DND-41 (cell line): ENCODE data around the gene CSNK2A2.

Source experiments
- ATAC-seq: fragments of 200-7000 bp; cut with Tn5 transposase; 3 replicates; pipeline ENCODE4 v1.9.1; 2021; ENCODE audit warnings: low read depth; ENCODE audit not compliant: insufficient read depth
- DNase-seq: peaks from one replicate; pipeline ENCODE4 v3.0.0-alpha.2; 2020
- H2AFZ ChIP-seq: 2 replicates; pipeline ENCODE4 v1.6.0; 2012; ENCODE audit warnings: low read depth, low read length
- H3K27ac ChIP-seq: 2 replicates; pipeline ENCODE4 v1.5.1; 2012; ENCODE audit warnings: low read length, inconsistent platforms
- H3K27me3 ChIP-seq: fragments of 200-600 bp; sonication (generic); 2 replicates; pipeline ENCODE4 v1.6.0; 2012; ENCODE audit warnings: low read length, mild to moderate bottlenecking, inconsistent platforms; ENCODE audit not compliant: insufficient read depth, poor library complexity
- H3K36me3 ChIP-seq: 2 replicates; pipeline ENCODE4 v1.5.1; 2012; ENCODE audit warnings: low read length, inconsistent platforms; ENCODE audit not compliant: insufficient read depth
- H3K4me1 ChIP-seq: 2 replicates; pipeline ENCODE4 v1.5.1; 2012; ENCODE audit warnings: mild to moderate bottlenecking, low read length; ENCODE audit not compliant: insufficient read depth
- H3K4me2 ChIP-seq: 2 replicates; pipeline ENCODE4 v1.6.0; 2012; ENCODE audit warnings: mild to moderate bottlenecking, moderate library complexity, low read length, inconsistent platforms; ENCODE audit not compliant: insufficient read depth
- H3K4me3 ChIP-seq, 2 experiments: fragments of 200-600 bp in 1 of 2; shearing (Covaris generic) in 1 of 2; 2 replicates each; pipeline ENCODE4 v1.5.1; 2012 to 2016; ENCODE audit warnings: inconsistent platforms in 2 of 2, low read length in 2 of 2, mild to moderate bottlenecking in 2 of 2, low read depth in 1 of 2, moderate library complexity in 1 of 2
- H3K79me2 ChIP-seq: 2 replicates; pipeline ENCODE4 v1.6.0; 2012; ENCODE audit warnings: low read length, inconsistent platforms; ENCODE audit not compliant: insufficient read depth
- H3K9ac ChIP-seq: 2 replicates; pipeline ENCODE4 v1.6.0; 2012; ENCODE audit warnings: low read depth, mild to moderate bottlenecking, inconsistent platforms, low read length, moderate library complexity
- H3K9me3 ChIP-seq: 2 replicates; pipeline ENCODE4 v1.5.1; 2012; ENCODE audit warnings: low read length, moderate library complexity, mild to moderate bottlenecking, inconsistent platforms; ENCODE audit not compliant: insufficient read depth, severe bottlenecking
- H4K20me1 ChIP-seq: 2 replicates; pipeline ENCODE4 v1.6.0; 2012; ENCODE audit warnings: low read length; ENCODE audit not compliant: insufficient read depth
- EZH2 ChIP-seq: IDR thresholded peaks from 3 replicates; pipeline ENCODE4 v1.6.1; 2012; ENCODE audit warnings: borderline replicate concordance, low read depth, mild to moderate bottlenecking, moderate library complexity, low read length, inconsistent platforms; ENCODE audit not compliant: severe bottlenecking
- TF ChIP-seq, protein P1 (sequence below): IDR thresholded peaks from 2 replicates; pipeline ENCODE4 v1.5.1; 2012; ENCODE audit warnings: borderline replicate concordance, low read length, moderate library complexity, mild to moderate bottlenecking; ENCODE audit not compliant: poor library complexity, severe bottlenecking; ENCODE audit errors: extremely low read depth

CSNK2A2 gene

DNA sequence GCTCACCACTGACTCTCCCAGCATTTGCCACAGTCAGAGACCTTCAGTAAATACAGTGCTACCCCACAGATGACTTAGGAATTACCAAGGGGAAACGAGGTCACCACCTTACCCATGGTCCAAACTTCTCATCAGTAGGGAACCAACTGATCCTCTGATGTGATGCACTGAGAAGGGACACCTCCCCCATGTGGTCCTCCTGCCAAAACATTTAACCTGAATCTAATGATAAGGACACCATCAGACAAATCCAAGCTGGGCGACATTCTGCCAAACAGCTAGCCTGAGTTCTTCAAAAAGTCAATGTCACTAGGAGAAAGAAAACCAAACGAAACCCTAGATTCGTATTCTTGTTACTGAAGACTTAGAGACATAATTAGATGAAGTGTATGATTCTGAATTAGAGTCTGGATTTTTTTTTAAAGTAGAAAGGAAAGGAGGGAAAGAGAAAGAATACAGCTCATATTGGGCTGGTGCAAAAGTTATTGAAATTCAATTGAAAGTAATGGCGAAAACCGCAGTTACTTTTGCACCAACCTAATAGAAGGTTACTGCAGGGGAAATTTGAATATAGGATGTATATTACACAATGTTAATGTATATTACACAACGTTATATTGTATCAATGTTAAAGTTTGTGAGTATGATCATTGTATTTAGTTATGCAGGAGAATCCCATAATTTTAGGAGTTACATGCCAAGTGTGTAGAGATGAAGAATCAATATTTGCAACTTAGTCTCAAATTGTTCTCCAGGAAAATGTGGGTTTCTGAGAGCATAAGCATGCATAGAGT, 2.3 kb upstream of the CSNK2A2 start:
- Histone ChIP-seq H3K36me3 (peaks cover 13% of the 10 kb centered on the region), H3K4me3 (no peak overlapping the region), H3K4me1 (peaks cover 27% of the 10 kb centered on the region), H3K4me2 (no peak overlapping the region), H3K9me3 (no peaks in the 10 kb centered on the region), H4K20me1 (peaks cover 16% of the 10 kb centered on the region), H3K27me3 (peaks cover 13% of the 10 kb centered on the region), H2AFZ (no peak overlapping the region), H3K79me2 (peaks cover 24% of the 10 kb centered on the region), H3K27ac (no peak overlapping the region), H3K9ac (no peak overlapping the region)
- ATAC-seq = no peak
- no peak for DNase-seq
- TF ChIP-seq, protein P1, sequence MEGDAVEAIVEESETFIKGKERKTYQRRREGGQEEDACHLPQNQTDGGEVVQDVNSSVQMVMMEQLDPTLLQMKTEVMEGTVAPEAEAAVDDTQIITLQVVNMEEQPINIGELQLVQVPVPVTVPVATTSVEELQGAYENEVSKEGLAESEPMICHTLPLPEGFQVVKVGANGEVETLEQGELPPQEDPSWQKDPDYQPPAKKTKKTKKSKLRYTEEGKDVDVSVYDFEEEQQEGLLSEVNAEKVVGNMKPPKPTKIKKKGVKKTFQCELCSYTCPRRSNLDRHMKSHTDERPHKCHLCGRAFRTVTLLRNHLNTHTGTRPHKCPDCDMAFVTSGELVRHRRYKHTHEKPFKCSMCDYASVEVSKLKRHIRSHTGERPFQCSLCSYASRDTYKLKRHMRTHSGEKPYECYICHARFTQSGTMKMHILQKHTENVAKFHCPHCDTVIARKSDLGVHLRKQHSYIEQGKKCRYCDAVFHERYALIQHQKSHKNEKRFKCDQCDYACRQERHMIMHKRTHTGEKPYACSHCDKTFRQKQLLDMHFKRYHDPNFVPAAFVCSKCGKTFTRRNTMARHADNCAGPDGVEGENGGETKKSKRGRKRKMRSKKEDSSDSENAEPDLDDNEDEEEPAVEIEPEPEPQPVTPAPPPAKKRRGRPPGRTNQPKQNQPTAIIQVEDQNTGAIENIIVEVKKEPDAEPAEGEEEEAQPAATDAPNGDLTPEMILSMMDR = no peak
- no peak for TF ChIP-seq EZH2

DNA sequence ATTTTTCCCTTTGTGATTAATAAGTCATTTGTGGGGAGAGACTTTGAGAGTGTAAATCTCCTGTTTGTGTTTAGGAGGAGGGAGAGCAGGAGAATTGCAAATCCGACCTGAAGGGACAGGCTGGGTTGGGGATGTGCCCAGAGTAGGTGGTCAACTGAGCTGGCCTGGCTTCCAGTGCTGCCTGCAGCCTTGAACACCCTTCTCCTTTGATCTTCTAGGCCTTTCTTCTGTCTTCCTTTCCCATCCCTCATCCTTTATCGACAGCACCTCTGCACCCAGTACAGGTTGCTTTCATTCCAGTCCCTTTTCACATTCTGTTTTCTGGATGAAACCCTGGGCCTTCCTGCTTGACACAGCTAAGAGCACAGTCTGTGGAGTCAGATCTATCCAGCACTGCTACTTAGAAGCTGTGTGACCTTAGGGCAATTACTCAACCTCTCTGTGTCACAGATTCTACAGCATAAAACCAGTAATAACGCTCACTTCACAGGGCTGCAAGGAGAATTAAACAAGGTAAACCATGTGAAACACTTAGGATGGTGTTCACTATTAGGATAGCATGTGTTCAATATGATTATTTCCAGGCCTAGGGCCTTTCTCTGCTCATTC, 1.0 kb upstream of the CSNK2A2 start:
- Histone ChIP-seq H3K9me3 (no peaks in the 10 kb centered on the region), H3K9ac (peak overlapping the region; percentile 47; the same call in 1 of the 2 replicates), H3K27me3 (peaks cover 13% of the 10 kb centered on the region), H3K36me3 (peaks cover 26% of the 10 kb centered on the region), H4K20me1 (peaks cover 22% of the 10 kb centered on the region), H3K27ac (no peak overlapping the region), H2AFZ (peak overlapping the region; percentile 87), H3K79me2 (peaks cover 37% of the 10 kb centered on the region), H3K4me3 (peak overlapping the region in 1 of 2 experiments; percentile 67; a peak in 1 of 4 replicates), H3K4me2 (peak overlapping the region; percentile 94; the same call in 1 of the 2 replicates), H3K4me1 (peaks cover 36% of the 10 kb centered on the region)
- ATAC-seq = no peak
- no peak for DNase-seq
- TF ChIP-seq, protein P1 = no peak
- TF ChIP-seq EZH2 = no peak

DNA sequence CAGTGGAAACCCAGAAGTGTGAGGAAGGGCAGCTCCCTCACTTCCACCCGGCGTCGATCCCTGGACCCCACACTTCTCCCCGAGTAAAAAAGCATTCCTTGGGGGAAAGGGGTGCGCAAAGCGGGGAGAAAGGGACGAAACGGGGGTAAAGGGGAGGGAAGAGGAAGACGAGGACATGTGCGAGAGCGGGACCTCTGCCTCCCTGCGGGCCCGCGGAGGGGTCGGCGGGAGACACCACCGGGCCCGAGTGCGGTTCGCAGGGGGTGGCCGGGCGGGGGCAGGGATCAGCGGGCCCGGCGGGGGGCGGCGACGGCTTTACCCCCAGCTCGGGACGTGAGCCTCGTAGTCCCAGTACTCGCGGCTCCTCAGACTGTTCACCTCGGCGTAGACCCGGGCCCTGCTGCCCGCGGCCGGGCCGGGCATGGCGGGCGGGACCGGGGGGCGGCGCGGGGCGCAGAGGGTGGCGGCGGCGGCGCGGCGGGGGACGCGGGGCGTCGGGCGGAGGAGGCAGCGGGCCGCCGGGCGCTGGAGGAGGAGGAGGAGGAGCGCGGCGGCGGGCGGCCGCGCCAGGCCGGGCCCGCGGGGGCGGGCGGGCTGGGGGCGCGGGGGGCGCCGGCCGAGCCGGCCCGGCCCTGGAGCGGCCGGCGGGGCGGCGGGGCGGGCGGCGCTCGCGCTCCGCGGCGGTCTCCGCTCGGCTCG, 443 bp downstream of the CSNK2A2 start:
- H3K27ac ChIP-seq = peak overlapping the region; percentile 75
- H3K9me3 ChIP-seq = no peaks in the 10 kb centered on the region
- peak; percentile 11 for DNase-seq
- H3K4me3 ChIP-seq = peak overlapping the region; percentile 94 to 97
- peaks cover 36% of the 10 kb centered on the region for H3K4me1 ChIP-seq
- ATAC-seq = peak; percentile 34
- peaks cover 11% of the 10 kb centered on the region for H3K27me3 ChIP-seq
- peaks cover 50% of the 10 kb centered on the region for H3K79me2 ChIP-seq
- H3K4me2 ChIP-seq = peak overlapping the region; percentile 92
- peaks cover 25% of the 10 kb centered on the region for H4K20me1 ChIP-seq
- TF ChIP-seq EZH2 = no peak
- TF ChIP-seq, protein P1 = no peak
- H3K9ac ChIP-seq = peak overlapping the region; percentile 80
- peaks cover 40% of the 10 kb centered on the region for H3K36me3 ChIP-seq
- H2AFZ ChIP-seq = peak overlapping the region; percentile 69
